HG02571 (cell line): Measurements from ENCODE around the gene SRD5A3.

Experiments
- ATAC-seq: cut with Tn5 transposase; IDR thresholded peaks from one replicate; pipeline ENCODE4 v1.9.1; 2021; ENCODE audit warnings: mild to moderate bottlenecking, moderate library complexity; ENCODE audit not compliant: unreplicated experiment

SRD5A3 gene

GRCh38 chr4:55405073-55405472 is 59.0 kb downstream of the SRD5A3 start:
- ATAC-seq = no peak

- no peak for ATAC-seq
Observed at GRCh38 chr4:55406545-55406944, 60.5 kb downstream of the SRD5A3 start.

- no peak for ATAC-seq
Observed at GRCh38 chr4:55407119-55407518, 61.1 kb downstream of the SRD5A3 start.

- ATAC-seq = no peak
Observed at GRCh38 chr4:55407764-55408163, 61.7 kb downstream of the SRD5A3 start.

- ATAC-seq = no peak
Observed at GRCh38 chr4:55409468-55410171, 63.6 kb downstream of the SRD5A3 start.

- no peak for ATAC-seq
Observed at GRCh38 chr4:55410431-55410830, 64.4 kb downstream of the SRD5A3 start.

- no peak for ATAC-seq
Observed at GRCh38 chr4:55411621-55412020, 65.6 kb downstream of the SRD5A3 start.

- no peak for ATAC-seq
Observed at GRCh38 chr4:55416176-55416575, 70.1 kb downstream of the SRD5A3 start.
